Panc1 (cell line): Measurements from ENCODE around the gene FZD7. TPM values are rescaled to one million over a fixed set of nuclear protein-coding genes. Genes with fewer than 3 reads are reported as not detected.

Experiments used
- ATAC-seq: fragments of 200-7000 bp; cut with Tn5 transposase; 2 replicates; pipeline ENCODE4 v1.9.1; 2020; ENCODE audit warnings: mild to moderate bottlenecking, moderate library complexity
- BruUV-seq: library from RNA; stranded (reverse); fragments of 400-500 nt; replicated peaks from 2 replicates; lab custom pipeline; 2021; lab: Mats Ljungman, UMichigan
- CTCF ChIA-PET: fragments of 300-600 bp; sonication (Branson Sonifier 250); formaldehyde crosslinking; loops from one replicate; lab custom pipeline; 2022; ENCODE audit warnings: antibody characterized with exemption; lab: Charles Lee
- POLR2A ChIA-PET: fragments of 300-600 bp; sonication (Branson Sonifier 250); formaldehyde crosslinking; loops from one replicate; lab custom pipeline; 2022; ENCODE audit warnings: antibody characterized with exemption; lab: Charles Lee
- DNase-seq: peaks from one replicate; pipeline ENCODE4 v3.0.0-alpha.2; 2010; ENCODE audit warnings: low read depth, low spot score
- H3K27ac ChIP-seq: 2 replicates; pipeline ENCODE4 v1.5.1; 2011; ENCODE audit warnings: mild to moderate bottlenecking, low read length, inconsistent platforms
- H3K27me3 ChIP-seq: fragments of 200-500 bp; sonication (Bioruptor generic); 2 replicates; pipeline ENCODE4 v1.6.0; 2014; ENCODE audit warnings: low read length, inconsistent platforms; ENCODE audit not compliant: control insufficient read depth, insufficient read depth
- H3K36me3 ChIP-seq: fragments of 200-500 bp; sonication (Bioruptor generic); 2 replicates; pipeline ENCODE4 v1.5.1; 2014; ENCODE audit warnings: inconsistent platforms, mild to moderate bottlenecking, low read length, moderate library complexity; ENCODE audit not compliant: control insufficient read depth, insufficient read depth
- H3K4me1 ChIP-seq: 2 replicates; pipeline ENCODE4 v1.5.1; 2011; ENCODE audit warnings: inconsistent platforms, mild to moderate bottlenecking, low read length, moderate library complexity; ENCODE audit not compliant: control insufficient read depth, insufficient read depth
- H3K4me3 ChIP-seq, 2 experiments: 2 replicates each; pipeline ENCODE4 v1.5.1; 2011 to 2012; ENCODE audit warnings: low read depth in 2 of 2, low read length in 2 of 2, mild to moderate bottlenecking in 2 of 2, inconsistent platforms in 1 of 2, moderate library complexity in 1 of 2
- H3K9me3 ChIP-seq: fragments of 200-500 bp; sonication (Bioruptor generic); 2 replicates; pipeline ENCODE4 v1.5.1; 2014; ENCODE audit warnings: low read depth, mild to moderate bottlenecking, inconsistent platforms, low read length, moderate library complexity; ENCODE audit not compliant: control insufficient read depth, insufficient read depth
- POLR2AphosphoS5 ChIP-seq: IDR thresholded peaks from 2 replicates; pipeline ENCODE4 v1.6.1; 2012; ENCODE audit warnings: mild to moderate bottlenecking, low read depth, low read length, moderate library complexity
- SIN3A ChIP-seq: IDR thresholded peaks from 2 replicates; pipeline ENCODE4 v1.6.1; 2012; ENCODE audit warnings: low read depth, mild to moderate bottlenecking, low read length, moderate library complexity, borderline replicate concordance; ENCODE audit not compliant: insufficient read depth
- TCF7L2 ChIP-seq: IDR thresholded peaks from 2 replicates; pipeline ENCODE4 v1.6.1; 2011; ENCODE audit warnings: mild to moderate bottlenecking, low read depth, low read length, inconsistent platforms
- in situ Hi-C: cut with HindIII; loops from 2 replicates; pipeline ENCODE4 v1.10.0; 2016; ENCODE audit warnings: low sequenced_read_pairs, low pct_unique_long_range_greater_than_20kb
- intact Hi-C: fragments of 100-400 bp; cut with micrococcal nuclease; formaldehyde crosslinking; loops from one replicate; pipeline ENCODE4 v1.10.0; 2022; ENCODE audit not compliant: unreplicated experiment
- total RNA-seq: library from RNA; stranded (reverse); gene quantifications from one replicate; pipeline ENCODE4 v1.2.1, GENCODE V29; 2021; ENCODE audit not compliant: unreplicated experiment
- TF ChIP-seq, protein P1 (sequence below): fragments of 450-650 bp; IDR thresholded peaks from 2 replicates; pipeline ENCODE4 v1.5.1; 2017; ENCODE audit warnings: mild to moderate bottlenecking
- TF ChIP-seq, protein P2 (sequence below), 2 experiments: IDR thresholded peaks; 2 replicates each; pipeline ENCODE4 v1.6.1; 2011 to 2012; ENCODE audit warnings: low read depth in 2 of 2, control low read depth in 1 of 2, low read length in 1 of 2, mild to moderate bottlenecking in 1 of 2, moderate library complexity in 1 of 2; ENCODE audit not compliant: insufficient read depth in 1 of 2

The FZD7 gene
- total RNA-seq, 1 experiment from 2014 or later = 38.1 TPM

DNA sequence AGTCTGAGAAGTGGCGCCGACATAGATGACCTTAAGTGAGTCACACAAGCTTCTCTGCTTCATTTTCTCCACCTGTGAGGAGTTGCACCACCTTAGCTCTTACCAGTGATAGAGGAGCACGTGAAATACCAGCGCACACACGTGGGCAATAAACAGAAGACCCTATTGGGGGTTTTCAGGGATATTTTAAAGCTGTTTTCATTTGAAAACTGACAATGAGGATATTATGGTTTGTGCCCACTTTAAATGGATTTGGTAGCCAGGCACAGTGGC is 47.3 kb upstream of the FZD7 start:
- Histone ChIP-seq H3K9me3 (no peaks in the 10 kb centered on the region), H3K4me3 (no peak overlapping the region), H3K36me3 (no peaks in the 10 kb centered on the region), H3K27me3 (no peaks in the 10 kb centered on the region), H3K4me1 (no peaks in the 10 kb centered on the region), H3K27ac (no peak overlapping the region)
- in situ Hi-C loops (no loop called here), intact Hi-C loops (no loop called here)
- POLR2A ChIA-PET = no interaction called here
- BruUV-seq = no TSS peak
- ATAC-seq (no peak), DNase-seq (no peak)
- TF ChIP-seq SIN3A (no peak), POLR2AphosphoS5 (no peak)
- CTCF ChIA-PET = no interaction called here

DNA sequence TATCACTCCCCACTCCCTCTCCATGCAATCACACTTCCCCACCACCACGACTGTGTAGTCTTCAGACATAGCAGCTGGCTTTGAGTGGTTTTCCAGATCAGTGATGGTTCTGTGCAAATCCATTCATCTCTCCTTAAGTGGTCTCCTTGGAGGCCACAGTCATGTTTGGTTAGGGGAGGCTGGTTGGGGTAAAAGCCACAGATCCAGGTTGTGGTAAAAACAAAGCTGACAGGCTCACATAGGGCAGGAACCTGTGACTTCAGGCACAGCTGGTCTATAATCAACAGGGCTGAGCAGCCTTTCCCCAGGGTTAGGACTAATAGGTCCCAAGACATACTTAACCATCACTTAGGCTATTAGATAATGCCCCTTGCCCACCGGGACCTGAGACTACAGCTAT is 46.2 kb upstream of the FZD7 start:
- no peaks in the 10 kb centered on the region for H3K27me3 ChIP-seq
- H3K4me3 ChIP-seq = no peak overlapping the region
- CTCF ChIA-PET = no interaction called here
- TF ChIP-seq, protein P1, sequence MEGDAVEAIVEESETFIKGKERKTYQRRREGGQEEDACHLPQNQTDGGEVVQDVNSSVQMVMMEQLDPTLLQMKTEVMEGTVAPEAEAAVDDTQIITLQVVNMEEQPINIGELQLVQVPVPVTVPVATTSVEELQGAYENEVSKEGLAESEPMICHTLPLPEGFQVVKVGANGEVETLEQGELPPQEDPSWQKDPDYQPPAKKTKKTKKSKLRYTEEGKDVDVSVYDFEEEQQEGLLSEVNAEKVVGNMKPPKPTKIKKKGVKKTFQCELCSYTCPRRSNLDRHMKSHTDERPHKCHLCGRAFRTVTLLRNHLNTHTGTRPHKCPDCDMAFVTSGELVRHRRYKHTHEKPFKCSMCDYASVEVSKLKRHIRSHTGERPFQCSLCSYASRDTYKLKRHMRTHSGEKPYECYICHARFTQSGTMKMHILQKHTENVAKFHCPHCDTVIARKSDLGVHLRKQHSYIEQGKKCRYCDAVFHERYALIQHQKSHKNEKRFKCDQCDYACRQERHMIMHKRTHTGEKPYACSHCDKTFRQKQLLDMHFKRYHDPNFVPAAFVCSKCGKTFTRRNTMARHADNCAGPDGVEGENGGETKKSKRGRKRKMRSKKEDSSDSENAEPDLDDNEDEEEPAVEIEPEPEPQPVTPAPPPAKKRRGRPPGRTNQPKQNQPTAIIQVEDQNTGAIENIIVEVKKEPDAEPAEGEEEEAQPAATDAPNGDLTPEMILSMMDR = no peak
- TF ChIP-seq POLR2AphosphoS5 = no peak
- H3K27ac ChIP-seq = no peak overlapping the region
- POLR2A ChIA-PET = no interaction called here
- no TSS peak for BruUV-seq
- intact Hi-C loops = no loop called here
- ATAC-seq (no peak), DNase-seq (no peak)
- no peaks in the 10 kb centered on the region for H3K4me1 ChIP-seq
- no peaks in the 10 kb centered on the region for H3K9me3 ChIP-seq
- H3K36me3 ChIP-seq = no peaks in the 10 kb centered on the region
- in situ Hi-C loops = no loop called here

DNA sequence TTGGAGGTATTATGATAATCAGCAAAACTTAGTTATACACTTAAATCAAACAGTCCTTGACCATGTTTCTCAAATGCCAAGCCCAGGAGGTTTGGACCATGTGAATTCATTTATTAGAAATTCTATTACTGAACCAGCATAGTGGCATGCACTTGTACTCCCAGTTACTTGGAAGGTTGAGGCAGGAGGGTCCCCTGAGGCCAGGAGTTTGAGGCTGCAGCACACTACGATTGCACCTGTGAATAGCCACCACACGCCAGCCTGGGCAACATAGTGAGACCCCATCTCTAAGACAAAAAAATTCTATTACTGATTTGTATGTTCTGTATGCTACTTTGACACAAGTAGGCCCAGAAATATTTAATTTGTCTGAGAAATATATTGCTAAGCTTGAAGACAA is 43.6 kb upstream of the FZD7 start:
- intact Hi-C loops (no loop called here), in situ Hi-C loops (no loop called here)
- POLR2A ChIA-PET = no interaction called here
- Histone ChIP-seq H3K27ac (no peak overlapping the region), H3K36me3 (no peaks in the 10 kb centered on the region), H3K4me1 (no peaks in the 10 kb centered on the region), H3K9me3 (no peaks in the 10 kb centered on the region), H3K4me3 (no peak overlapping the region), H3K27me3 (no peaks in the 10 kb centered on the region)
- CTCF ChIA-PET = no interaction called here
- ATAC-seq (no peak), DNase-seq (no peak)
- TF ChIP-seq TCF7L2 = no peak
- TF ChIP-seq, protein P2, sequence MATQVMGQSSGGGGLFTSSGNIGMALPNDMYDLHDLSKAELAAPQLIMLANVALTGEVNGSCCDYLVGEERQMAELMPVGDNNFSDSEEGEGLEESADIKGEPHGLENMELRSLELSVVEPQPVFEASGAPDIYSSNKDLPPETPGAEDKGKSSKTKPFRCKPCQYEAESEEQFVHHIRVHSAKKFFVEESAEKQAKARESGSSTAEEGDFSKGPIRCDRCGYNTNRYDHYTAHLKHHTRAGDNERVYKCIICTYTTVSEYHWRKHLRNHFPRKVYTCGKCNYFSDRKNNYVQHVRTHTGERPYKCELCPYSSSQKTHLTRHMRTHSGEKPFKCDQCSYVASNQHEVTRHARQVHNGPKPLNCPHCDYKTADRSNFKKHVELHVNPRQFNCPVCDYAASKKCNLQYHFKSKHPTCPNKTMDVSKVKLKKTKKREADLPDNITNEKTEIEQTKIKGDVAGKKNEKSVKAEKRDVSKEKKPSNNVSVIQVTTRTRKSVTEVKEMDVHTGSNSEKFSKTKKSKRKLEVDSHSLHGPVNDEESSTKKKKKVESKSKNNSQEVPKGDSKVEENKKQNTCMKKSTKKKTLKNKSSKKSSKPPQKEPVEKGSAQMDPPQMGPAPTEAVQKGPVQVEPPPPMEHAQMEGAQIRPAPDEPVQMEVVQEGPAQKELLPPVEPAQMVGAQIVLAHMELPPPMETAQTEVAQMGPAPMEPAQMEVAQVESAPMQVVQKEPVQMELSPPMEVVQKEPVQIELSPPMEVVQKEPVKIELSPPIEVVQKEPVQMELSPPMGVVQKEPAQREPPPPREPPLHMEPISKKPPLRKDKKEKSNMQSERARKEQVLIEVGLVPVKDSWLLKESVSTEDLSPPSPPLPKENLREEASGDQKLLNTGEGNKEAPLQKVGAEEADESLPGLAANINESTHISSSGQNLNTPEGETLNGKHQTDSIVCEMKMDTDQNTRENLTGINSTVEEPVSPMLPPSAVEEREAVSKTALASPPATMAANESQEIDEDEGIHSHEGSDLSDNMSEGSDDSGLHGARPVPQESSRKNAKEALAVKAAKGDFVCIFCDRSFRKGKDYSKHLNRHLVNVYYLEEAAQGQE (IDR thresholded peaks at IDR 0.05; ENCODE audit: insufficient read depth in 1 of 2, low read depth in 2 of 2, low read length in 1 of 2) = no peak
- TF ChIP-seq, protein P1 = no peak
- TF ChIP-seq POLR2AphosphoS5 = no peak
- TF ChIP-seq SIN3A = no peak
- no TSS peak for BruUV-seq
